H1 (cell line): ENCODE results near the gene NDUFAF8. TPM values are rescaled to one million over a fixed set of nuclear protein-coding genes. Genes with fewer than 3 reads are reported as not detected.

Experiments
- CTCF ChIA-PET: fragments of 300-600 bp; sonication (Branson Sonifier 250); formaldehyde crosslinking; loops from one replicate; lab custom pipeline; 2021; ENCODE audit not compliant: partially characterized antibody; lab: Charles Lee
- POLR2A ChIA-PET: fragments of 300-600 bp; sonication (Branson Sonifier 250); formaldehyde crosslinking; loops from one replicate; lab custom pipeline; 2021; ENCODE audit warnings: inconsistent platforms; ENCODE audit not compliant: partially characterized antibody; lab: Charles Lee
- DNase-seq, 2 experiments: peaks; one replicate each; pipeline versions ENCODE4 v3.0.0 to v3.0.0-alpha.2; 2010 to 2022; ENCODE audit warnings: low spot score in 2 of 2, low read depth in 1 of 2, mixed read lengths in 1 of 2
- FAIRE-seq: peaks from 2 replicates; lab custom pipeline; 2011; peaks lifted over from hg19 to GRCh38; lab: Jason Lieb, UNC
- H2AFZ ChIP-seq: 2 replicates; pipeline ENCODE4 v1.8.1; 2012; ENCODE audit warnings: low read length, inconsistent platforms
- H2AK5ac ChIP-seq: 2 replicates; pipeline ENCODE4 v1.6.1; 2013; ENCODE audit warnings: low read depth, low read length
- H2BK120ac ChIP-seq: replicated peaks from 2 replicates; pipeline ENCODE3; 2013; ENCODE audit warnings: low read depth, low read length, inconsistent platforms
- H2BK12ac ChIP-seq: 2 replicates; pipeline ENCODE4 v1.6.1; 2013; ENCODE audit warnings: low read depth, low read length
- H2BK15ac ChIP-seq: 2 replicates; pipeline ENCODE4 v1.6.1; 2013; ENCODE audit warnings: low read length
- H2BK20ac ChIP-seq: 2 replicates; pipeline ENCODE4 v1.6.1; 2013; ENCODE audit warnings: low read length
- H2BK5ac ChIP-seq: 2 replicates; pipeline ENCODE4 v1.6.1; 2013; ENCODE audit warnings: low read depth, low read length
- H3K14ac ChIP-seq: 2 replicates; pipeline ENCODE4 v1.6.1; 2013; ENCODE audit warnings: inconsistent platforms; ENCODE audit not compliant: insufficient read length
- H3K18ac ChIP-seq: 2 replicates; pipeline ENCODE4 v1.6.1; 2013; ENCODE audit warnings: low read length; ENCODE audit errors: extremely low read depth
- H3K23ac ChIP-seq: 2 replicates; pipeline ENCODE4 v1.6.1; 2013; ENCODE audit warnings: inconsistent platforms; ENCODE audit not compliant: insufficient read length
- H3K23me2 ChIP-seq: 2 replicates; pipeline ENCODE4 v1.6.1; 2013; ENCODE audit warnings: low read depth, low read length
- H3K27ac ChIP-seq: 2 replicates; pipeline ENCODE4 v1.6.1; 2011; ENCODE audit warnings: low read depth, low read length, inconsistent platforms
- H3K27me3 ChIP-seq, 4 experiments: replicated peaks in 1 of 4; 1 replicate in 1 of 4; 2 replicates in 3 of 4; pipeline versions ENCODE4 v1.6.1 to v1.8.1; 2011 to 2013; ENCODE audit warnings: low read length in 3 of 4, mild to moderate bottlenecking in 3 of 4, inconsistent platforms in 2 of 4, mixed read lengths in 2 of 4, moderate library complexity in 1 of 4; ENCODE audit not compliant: control insufficient read depth in 3 of 4, insufficient read depth in 3 of 4; ENCODE audit errors: extremely low read depth in 1 of 4
- H3K36me3 ChIP-seq, 4 experiments: 2 replicates each; pipeline versions ENCODE4 v1.6.1 to v1.8.1; 2011 to 2013; ENCODE audit warnings: mild to moderate bottlenecking in 4 of 4, low read length in 3 of 4, moderate library complexity in 2 of 4, control low read depth in 1 of 4, inconsistent platforms in 1 of 4; ENCODE audit not compliant: insufficient read depth in 4 of 4, control insufficient read depth in 2 of 4
- H3K4ac ChIP-seq: replicated peaks from 2 replicates; pipeline ENCODE3; 2013; ENCODE audit warnings: low read length, low read depth, mixed read lengths, inconsistent platforms; ENCODE audit not compliant: insufficient read length
- H3K4me1 ChIP-seq, 4 experiments: replicated peaks in 1 of 4; 1 replicate in 1 of 4; 2 replicates in 3 of 4; pipeline versions ENCODE4 v1.6.1 to v1.8.1; 2011 to 2013; ENCODE audit warnings: low read length in 3 of 4, inconsistent platforms in 2 of 4, mixed read lengths in 1 of 4; ENCODE audit not compliant: insufficient read depth in 4 of 4, control insufficient read depth in 3 of 4
- H3K4me2 ChIP-seq, 2 experiments: 2 replicates each; pipeline versions ENCODE4 v1.6.1 to v1.8.1; 2011 to 2013; ENCODE audit warnings: low read depth in 2 of 2, low read length in 2 of 2, control low read depth in 1 of 2, inconsistent platforms in 1 of 2, mild to moderate bottlenecking in 1 of 2; ENCODE audit not compliant: insufficient read depth in 1 of 2
- H3K4me3 ChIP-seq, 4 experiments: fragments of 200-600, 300-600 bp in 1 of 4; sonication (generic), shearing (Covaris generic), sonication (Bioruptor Twin) in 1 of 4; 2 replicates each; pipeline versions ENCODE4 v1.5.1 to v1.8.1; 2011 to 2016; ENCODE audit warnings: low read length in 4 of 4, low read depth in 3 of 4, control low read depth in 2 of 4, inconsistent platforms in 2 of 4, mild to moderate bottlenecking in 2 of 4, mixed read lengths in 1 of 4, moderate library complexity in 1 of 4; ENCODE audit not compliant: insufficient read depth in 2 of 4; ENCODE audit errors: extremely low read depth in 1 of 4
- H3K56ac ChIP-seq: replicated peaks from 2 replicates; pipeline ENCODE3; 2013; ENCODE audit warnings: low read depth, mild to moderate bottlenecking, mixed read lengths, low read length, inconsistent platforms; ENCODE audit not compliant: insufficient read length
- H3K79me1 ChIP-seq: 2 replicates; pipeline ENCODE4 v1.6.1; 2013; ENCODE audit warnings: low read depth, low read length, control low read depth
- H3K79me2 ChIP-seq, 2 experiments: 2 replicates each; pipeline versions ENCODE4 v1.6.1 to v1.8.1; 2012 to 2013; ENCODE audit warnings: low read length in 2 of 2, mild to moderate bottlenecking in 2 of 2, inconsistent platforms in 1 of 2; ENCODE audit not compliant: insufficient read depth in 2 of 2, control insufficient read depth in 1 of 2
- H3K9ac ChIP-seq, 4 experiments: replicated peaks in 1 of 4; 1 replicate in 1 of 4; 2 replicates in 3 of 4; pipeline versions ENCODE4 v1.6.1 to v1.8.1; 2011 to 2013; ENCODE audit warnings: low read depth in 3 of 4, low read length in 3 of 4, control low read depth in 2 of 4, mild to moderate bottlenecking in 2 of 4, moderate library complexity in 2 of 4, inconsistent platforms in 1 of 4; ENCODE audit errors: extremely low read depth in 1 of 4
- H3K9me3 ChIP-seq, 2 experiments: 2 replicates each; pipeline versions ENCODE4 v1.6.1 to v1.8.1; 2012 to 2013; ENCODE audit warnings: mild to moderate bottlenecking in 2 of 2, moderate library complexity in 2 of 2, control low read depth in 1 of 2, inconsistent platforms in 1 of 2, low read depth in 1 of 2, low read length in 1 of 2, mixed read lengths in 1 of 2; ENCODE audit not compliant: insufficient read depth in 2 of 2
- H4K20me1 ChIP-seq, 2 experiments: replicated peaks in 1 of 2; 2 replicates each; pipeline versions ENCODE3 to v1.8.1; 2011 to 2013; ENCODE audit warnings: inconsistent platforms in 2 of 2, low read length in 2 of 2, mild to moderate bottlenecking in 1 of 2; ENCODE audit not compliant: insufficient read depth in 2 of 2, control insufficient read depth in 1 of 2
- H4K5ac ChIP-seq: 2 replicates; pipeline ENCODE4 v1.6.1; 2013; ENCODE audit warnings: low read length, low read depth, mixed read lengths, inconsistent platforms; ENCODE audit not compliant: insufficient read length
- H4K8ac ChIP-seq: 2 replicates; pipeline ENCODE4 v1.8.0; 2013; ENCODE audit warnings: mild to moderate bottlenecking, moderate library complexity, low read length, inconsistent platforms; ENCODE audit not compliant: insufficient read depth; ENCODE audit errors: extremely low read depth
- H4K91ac ChIP-seq: replicated peaks from 2 replicates; pipeline ENCODE3; 2013; ENCODE audit warnings: low read length, mixed read lengths, inconsistent platforms; ENCODE audit not compliant: insufficient read length
- BACH1 ChIP-seq: IDR thresholded peaks from 2 replicates; pipeline ENCODE4 v1.6.1; 2012; ENCODE audit warnings: low read length, improper control_type of control experiment
- CHD1 ChIP-seq: IDR thresholded peaks from 2 replicates; pipeline ENCODE4 v1.6.1; 2012; ENCODE audit warnings: low read depth, low read length, improper control_type of control experiment
- CREB1 ChIP-seq: IDR thresholded peaks from 2 replicates; pipeline ENCODE4 v1.6.1; 2012; ENCODE audit warnings: inconsistent platforms
- KDM1A ChIP-seq: fragments of 200-600, 300-600 bp; sonication (generic); IDR thresholded peaks from 2 replicates; pipeline ENCODE4 v1.7.1; 2016; ENCODE audit warnings: mild to moderate bottlenecking, low read length, borderline replicate concordance
- KDM5A ChIP-seq: fragments of 200-600 bp; IDR thresholded peaks from 2 replicates; pipeline ENCODE4 v1.7.1; 2012; ENCODE audit warnings: mild to moderate bottlenecking, low read length, inconsistent platforms, mixed read lengths
- MAFK ChIP-seq: IDR thresholded peaks from 2 replicates; pipeline ENCODE4 v1.6.1; 2012; ENCODE audit warnings: low read depth, mild to moderate bottlenecking, improper control_type of control experiment, low read length
- MAX ChIP-seq: IDR thresholded peaks from 2 replicates; pipeline ENCODE4 v1.6.1; 2012; ENCODE audit warnings: inconsistent platforms
- RXRA ChIP-seq: IDR thresholded peaks from 2 replicates; pipeline ENCODE4 v1.6.1; 2011; ENCODE audit warnings: low read depth, mild to moderate bottlenecking, low read length, moderate library complexity; ENCODE audit not compliant: insufficient read depth
- SP1 ChIP-seq: IDR thresholded peaks from 2 replicates; pipeline ENCODE4 v1.6.1; 2011; ENCODE audit warnings: low read depth, low read length
- SP4 ChIP-seq: IDR thresholded peaks from 2 replicates; pipeline ENCODE4 v1.6.1; 2012; ENCODE audit warnings: low read length, inconsistent platforms
- SRF ChIP-seq: IDR thresholded peaks from 2 replicates; pipeline ENCODE4 v1.6.1; 2011; ENCODE audit warnings: mild to moderate bottlenecking, low read depth, low read length, moderate library complexity
- TAF7 ChIP-seq: optimal IDR thresholded peaks from 2 replicates; pipeline ENCODE3; 2011; ENCODE audit warnings: low read depth, mild to moderate bottlenecking, inconsistent platforms, low read length, moderate library complexity, borderline replicate concordance
- USF2 ChIP-seq: IDR thresholded peaks from 2 replicates; pipeline ENCODE4 v1.6.1; 2011; ENCODE audit warnings: low read length, improper control_type of control experiment
- ZNF274 ChIP-seq: IDR thresholded peaks from 2 replicates; pipeline ENCODE4 v1.7.0; 2012; ENCODE audit warnings: low read length, borderline replicate concordance; ENCODE audit errors: extremely low read depth
- WGBS, 2 experiments: shearing (Covaris generic) in 1 of 2; methylation state at CpG; one replicate each; pipeline versions ENCODE4 v1.1.6 to v1.1.7; 2013 to 2015; ENCODE audit warnings: low lambda C conversion rate in 2 of 2, mixed read lengths in 2 of 2, inconsistent platforms in 1 of 2, low coverage in 1 of 2, missing lambda C conversion rate in 1 of 2; ENCODE audit not compliant: insufficient replicate concordance in 2 of 2, insufficient coverage in 1 of 2, insufficient read length in 1 of 2; ENCODE audit errors: extremely low coverage in 1 of 2, missing lambda C conversion rate in 1 of 2; 5-methylcytosine and 5-hydroxymethylcytosine counted together
- polyA plus RNA-seq, 7 experiments: library from polyadenylated mRNA; depleted of rRNA in 3 of 7; stranded (reverse) in 5 of 7; unstranded in 2 of 7; fragments of >200 nt in 5 of 7; fragments of 200-250 nt in 2 of 7; gene quantifications; 1 replicate in 5 of 7; 2 replicates in 1 of 7; 4 replicates in 1 of 7; pipeline versions ENCODE4 v1.2.1 to v1.2.3, GENCODE V29; 2011 to 2013; ENCODE audit warnings: missing spikeins in 2 of 7, mixed read lengths in 2 of 7
- total RNA-seq: library from RNA; stranded (reverse); fragmentation: NEBNext Ultra II Directional; extraction: Animal tissue kit (Norgen Biotek cat#: 25700); gene quantifications from 2 replicates; pipeline ENCODE4 v1.2.1, GENCODE V29; 2021

NDUFAF8 gene
- total and polyA plus RNA-seq, 2 of the 8 experiments (the other 6 are each of a cell fraction or from before 2014, with no cell fraction given), result 48.9 to 91.1 TPM

GRCh38 chr17:81252987-81253329 is 13.8 kb downstream of the NDUFAF8 start:
- H3K23me2 ChIP-seq, result peaks cover 6% of the 10 kb centered on the region; the same call in 1 of the 2 replicates
- no peak overlapping the region for H4K8ac ChIP-seq
- no peak overlapping the region for H3K14ac ChIP-seq
- H3K79me2 ChIP-seq, result no peaks in the 10 kb centered on the region
- no peak overlapping the region for H3K23ac ChIP-seq
- no peaks in the 10 kb centered on the region for H3K9me3 ChIP-seq
- no peak overlapping the region for H3K56ac ChIP-seq
- H3K9ac ChIP-seq, result no peak overlapping the region
- ChIA-PET CTCF (interaction anchor here (0.6 to 7.0 kb wide), 35 partner anchors 9 to 722 kb away, joined by 3 to 50 read pairs (median 4); partner anchors contain the start of genes CEP131, NDUFAF8, SLC38A10 and TEPSIN), POLR2A (interaction anchor here (0.9 kb wide), 1 partner anchor 149 kb away, joined by 3 read pairs; no protein-coding TSS in a partner anchor)
- 89% methylated on average over 15 of the region's 15 CpGs; no CpG with 5 or more reads in 1 of the 2 experiments for WGBS, 2 experiments
- H3K4me2 ChIP-seq, result no peak overlapping the region
- H4K20me1 ChIP-seq, result peaks cover 0 to 11% of the 10 kb centered on the region in 2 experiments
- no peak overlapping the region for H4K5ac ChIP-seq
- peaks cover 0 to 8% (median 2%) of the 10 kb centered on the region in 4 experiments; a peak in 3 of 7 replicates for H3K4me1 ChIP-seq
- no peak overlapping the region for H3K4me3 ChIP-seq
- H3K27me3 ChIP-seq, result no peaks in the 10 kb centered on the region
- H2BK15ac ChIP-seq, result no peak overlapping the region
- TF ChIP-seq ZNF274, result no peak
- no peak for TF ChIP-seq USF2
- TF ChIP-seq KDM1A, result no peak
- no peak for TF ChIP-seq SP4
- TF ChIP-seq RXRA, result no peak
- TF ChIP-seq SRF, result no peak
- no peak for TF ChIP-seq CHD1
- no peak for TF ChIP-seq BACH1
- no peak for TF ChIP-seq MAFK
- TF ChIP-seq MAX, result no peak
- no peak for TF ChIP-seq TAF7
- no peak for TF ChIP-seq SP1
- TF ChIP-seq CREB1, result no peak
- no peak for TF ChIP-seq KDM5A
- DNase-seq, result no peak
- no peak overlapping the region for H2BK20ac ChIP-seq
- no peak overlapping the region for H3K27ac ChIP-seq
- no peaks in the 10 kb centered on the region for H3K79me1 ChIP-seq
- H3K18ac ChIP-seq, result no peak overlapping the region
- no peak overlapping the region for H4K91ac ChIP-seq
- H2AK5ac ChIP-seq, result no peak overlapping the region
- no peak overlapping the region for H2BK120ac ChIP-seq
- H2BK12ac ChIP-seq, result no peak overlapping the region
- H2BK5ac ChIP-seq, result no peak overlapping the region
- H3K36me3 ChIP-seq, result no peaks in the 10 kb centered on the region; a peak in 1 of 8 replicates
- H3K4ac ChIP-seq, result no peak overlapping the region
- FAIRE-seq, result no peak
- H2AFZ ChIP-seq, result no peak overlapping the region
